HEK293T (cell line): ENCODE measurements around the gene TWF2.

Source experiments
- FOXK2 ChIP-seq: fragments of 450-650 bp; IDR thresholded peaks from 2 replicates; pipeline ENCODE4 v1.6.1; 2016; ENCODE audit warnings: mild to moderate bottlenecking
- FOXM1 ChIP-seq: fragments of 450-650 bp; IDR thresholded peaks from 2 replicates; pipeline ENCODE4 v1.6.1; 2017; ENCODE audit warnings: mild to moderate bottlenecking, borderline replicate concordance
- L3MBTL2 ChIP-seq: fragments of 450-650 bp; conservative IDR thresholded peaks from 2 replicates; pipeline ENCODE4 v1.6.1; 2016; ENCODE audit warnings: mild to moderate bottlenecking

- TF ChIP-seq L3MBTL2: peak; percentile 87
- TF ChIP-seq FOXM1: 0 out of 2 replicates have a peak, but pooled peaks have one; percentile 43
- no peak for TF ChIP-seq FOXK2
These were observed 6.6 kb upstream of the TWF2 start, which contains the start of gene PPM1M for GRCh38 chr3:52245322-52246263.
